GM12801 (cell line): Measurements from ENCODE around the gene ARPC2.

Experiments
- TF ChIP-seq, protein P1 (sequence below): IDR thresholded peaks from one replicate; pipeline ENCODE4 v1.5.1; 2011; ENCODE audit warnings: control low read depth; ENCODE audit not compliant: insufficient read length; ENCODE audit errors: extremely low read depth

Gene ARPC2

DNA sequence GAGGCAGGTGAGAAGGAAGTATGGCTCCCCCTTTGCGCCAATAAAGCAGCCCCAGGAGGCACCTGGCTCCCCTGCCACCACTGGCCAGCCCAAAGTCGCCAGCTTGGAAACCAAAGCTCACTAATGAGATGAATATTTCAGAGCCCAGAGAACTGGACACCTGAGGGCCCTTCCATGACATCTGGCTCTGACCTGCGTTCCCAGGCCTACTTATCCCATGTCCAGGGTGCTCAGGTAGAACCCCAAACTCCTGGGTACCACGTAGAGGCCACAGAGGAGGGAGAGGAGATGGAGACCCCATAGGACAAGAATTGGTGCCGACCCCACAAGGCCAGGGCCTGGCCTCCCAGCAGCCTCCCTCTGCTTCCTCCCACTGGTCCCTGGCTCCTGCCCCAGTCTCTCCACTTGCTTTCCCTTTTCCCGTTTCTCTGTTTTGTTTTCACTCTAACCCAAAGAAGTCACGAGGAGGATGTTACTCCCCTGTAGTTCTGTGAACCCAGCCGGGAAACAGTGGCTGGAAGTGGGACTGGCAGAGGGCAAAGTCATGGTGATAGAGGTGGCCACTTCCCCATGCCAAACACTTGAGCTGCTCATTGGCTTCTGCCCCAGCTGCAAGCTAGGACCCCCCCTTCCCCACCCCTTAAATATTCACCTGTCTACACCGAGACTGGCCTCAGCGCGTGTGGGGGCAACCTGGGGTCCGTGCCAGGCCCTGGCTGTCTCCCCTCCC, 74.5 kb downstream of the ARPC2 start:
- TF ChIP-seq, protein P1, sequence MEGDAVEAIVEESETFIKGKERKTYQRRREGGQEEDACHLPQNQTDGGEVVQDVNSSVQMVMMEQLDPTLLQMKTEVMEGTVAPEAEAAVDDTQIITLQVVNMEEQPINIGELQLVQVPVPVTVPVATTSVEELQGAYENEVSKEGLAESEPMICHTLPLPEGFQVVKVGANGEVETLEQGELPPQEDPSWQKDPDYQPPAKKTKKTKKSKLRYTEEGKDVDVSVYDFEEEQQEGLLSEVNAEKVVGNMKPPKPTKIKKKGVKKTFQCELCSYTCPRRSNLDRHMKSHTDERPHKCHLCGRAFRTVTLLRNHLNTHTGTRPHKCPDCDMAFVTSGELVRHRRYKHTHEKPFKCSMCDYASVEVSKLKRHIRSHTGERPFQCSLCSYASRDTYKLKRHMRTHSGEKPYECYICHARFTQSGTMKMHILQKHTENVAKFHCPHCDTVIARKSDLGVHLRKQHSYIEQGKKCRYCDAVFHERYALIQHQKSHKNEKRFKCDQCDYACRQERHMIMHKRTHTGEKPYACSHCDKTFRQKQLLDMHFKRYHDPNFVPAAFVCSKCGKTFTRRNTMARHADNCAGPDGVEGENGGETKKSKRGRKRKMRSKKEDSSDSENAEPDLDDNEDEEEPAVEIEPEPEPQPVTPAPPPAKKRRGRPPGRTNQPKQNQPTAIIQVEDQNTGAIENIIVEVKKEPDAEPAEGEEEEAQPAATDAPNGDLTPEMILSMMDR: no peak

DNA sequence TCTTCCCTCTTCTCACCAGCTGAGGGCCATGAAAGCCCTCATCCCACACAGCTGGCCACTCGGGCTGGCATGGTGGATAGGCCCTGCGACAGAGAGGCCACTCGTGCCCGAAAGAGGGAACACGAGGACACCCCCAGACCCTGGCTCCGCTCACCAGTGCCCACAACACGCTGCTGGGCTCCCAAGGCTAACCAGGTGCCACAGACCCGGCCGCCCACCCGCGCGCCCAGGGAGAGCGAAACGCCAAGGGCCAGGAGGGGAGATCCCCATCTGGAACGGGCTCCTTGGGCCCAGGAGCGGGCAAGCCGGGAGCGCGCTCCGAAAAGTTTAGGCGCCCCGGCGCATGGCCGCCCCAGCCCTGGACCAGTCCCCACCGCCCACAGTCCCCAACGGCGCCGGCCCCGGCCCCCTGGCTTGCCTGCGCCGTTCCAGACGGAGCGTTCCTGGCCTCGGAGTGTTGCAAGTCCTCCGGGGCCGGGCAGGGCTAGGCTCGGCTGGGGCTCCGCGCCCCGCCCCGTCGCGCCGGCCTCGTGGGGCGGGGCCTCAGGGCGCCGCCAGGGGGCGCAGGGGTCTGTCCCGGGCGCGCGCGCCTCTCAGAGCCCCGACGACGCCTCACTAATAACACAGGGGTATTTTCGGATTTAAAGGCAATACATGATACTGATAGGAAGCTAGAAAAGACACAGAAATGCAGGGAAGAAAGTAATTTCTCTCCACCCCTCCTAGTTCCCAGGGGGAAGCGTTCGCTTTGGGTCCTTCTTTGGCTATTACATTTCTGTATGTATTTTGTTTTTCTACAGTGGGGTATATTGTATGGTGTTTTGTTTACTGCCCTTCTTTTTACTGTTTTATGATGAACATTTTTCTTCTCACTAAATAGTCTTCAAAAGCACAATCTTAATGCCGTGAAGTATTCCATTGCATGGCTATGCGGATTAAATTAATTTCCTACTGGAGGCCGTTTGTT, 75.3 kb downstream of the ARPC2 start, which contains the start of gene TMBIM1:
TMBIM1 (minus strand) TSS at position 456 of the 967 bp plus-strand sequence. CDS start 10,362 bp downstream, outside the sequence.
- TF ChIP-seq, protein P1: no peak

DNA sequence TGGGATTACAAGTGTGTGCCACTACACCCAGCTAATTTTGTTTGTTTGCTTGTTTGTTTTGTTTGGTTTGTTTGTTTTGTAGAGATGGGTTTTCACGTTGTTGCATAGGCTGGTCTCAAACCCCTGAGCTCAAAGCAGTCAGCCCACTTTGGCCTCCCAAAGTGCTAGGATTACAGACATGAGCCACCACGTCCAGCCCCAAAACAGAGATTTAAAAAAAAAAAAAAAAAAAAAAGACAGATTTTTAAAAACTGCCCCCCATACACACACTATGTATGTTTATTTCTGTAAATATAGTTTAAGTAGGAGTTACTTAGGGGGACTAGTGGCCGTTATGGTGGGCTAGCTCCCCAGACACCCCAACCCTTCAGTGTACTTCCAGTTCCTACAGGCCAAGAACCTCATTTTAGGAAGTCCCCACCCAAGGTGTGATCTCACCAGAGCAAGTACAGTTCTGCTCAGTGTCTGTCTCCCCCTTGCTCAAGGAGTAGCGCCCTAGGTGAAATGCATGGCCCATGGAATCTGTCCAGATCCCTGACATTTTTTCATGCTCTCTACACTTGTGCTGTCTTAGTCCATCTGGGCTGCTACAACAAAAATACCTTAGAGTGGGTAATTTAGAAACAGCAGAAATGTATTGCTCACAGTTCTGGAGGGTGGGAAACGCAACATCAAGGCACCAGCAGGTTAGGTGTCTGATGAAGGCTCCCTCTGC, 76.9 kb downstream of the ARPC2 start:
- TF ChIP-seq, protein P1: no peak

DNA sequence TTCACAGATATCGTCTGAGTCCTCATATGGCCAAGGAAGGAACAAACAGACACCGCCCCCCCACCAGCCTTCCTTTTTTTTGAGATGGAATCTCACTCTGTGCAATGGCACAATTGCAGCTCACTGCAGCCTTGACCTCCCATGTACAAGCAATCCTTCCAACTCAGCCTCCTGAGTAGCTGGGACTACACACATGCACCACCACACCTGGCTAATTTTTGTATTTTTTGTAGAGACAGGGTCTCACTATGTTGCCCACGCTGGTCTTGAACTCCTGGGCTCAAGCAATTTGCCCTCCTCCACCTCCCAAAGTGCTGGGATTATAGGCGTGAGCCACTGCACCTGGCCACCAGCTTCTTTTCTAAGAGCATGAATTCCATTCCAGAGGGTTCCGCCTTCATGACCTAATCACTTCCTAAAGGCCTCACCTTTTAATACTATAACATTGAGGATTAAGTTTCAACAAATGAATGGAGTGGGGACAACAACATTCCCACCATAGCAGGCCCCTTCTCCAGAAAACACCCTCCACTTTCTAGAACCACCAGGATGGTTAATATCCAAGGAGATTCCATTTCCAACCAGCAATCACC, 77.5 kb downstream of the ARPC2 start:
- TF ChIP-seq, protein P1: no peak

DNA sequence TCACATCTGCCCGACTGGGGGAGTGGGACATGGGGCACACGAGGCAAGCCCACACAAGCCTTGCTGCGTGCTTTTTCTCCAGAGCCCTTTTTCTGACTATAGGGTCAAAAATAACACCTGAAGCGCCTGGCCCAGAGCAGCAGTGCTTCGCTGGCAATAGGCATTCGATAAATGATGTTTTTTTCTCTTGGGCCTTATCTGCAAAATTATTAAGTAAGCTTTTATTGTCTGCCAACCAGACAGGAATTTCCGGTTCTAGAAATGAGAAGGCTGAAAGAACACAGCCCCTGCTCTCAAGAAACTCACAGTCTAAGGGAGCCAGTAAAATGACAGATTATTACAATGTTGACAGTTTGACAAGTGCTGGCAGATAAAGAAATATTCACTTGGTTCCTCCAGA, 78.0 kb downstream of the ARPC2 start:
- TF ChIP-seq, protein P1: no peak

DNA sequence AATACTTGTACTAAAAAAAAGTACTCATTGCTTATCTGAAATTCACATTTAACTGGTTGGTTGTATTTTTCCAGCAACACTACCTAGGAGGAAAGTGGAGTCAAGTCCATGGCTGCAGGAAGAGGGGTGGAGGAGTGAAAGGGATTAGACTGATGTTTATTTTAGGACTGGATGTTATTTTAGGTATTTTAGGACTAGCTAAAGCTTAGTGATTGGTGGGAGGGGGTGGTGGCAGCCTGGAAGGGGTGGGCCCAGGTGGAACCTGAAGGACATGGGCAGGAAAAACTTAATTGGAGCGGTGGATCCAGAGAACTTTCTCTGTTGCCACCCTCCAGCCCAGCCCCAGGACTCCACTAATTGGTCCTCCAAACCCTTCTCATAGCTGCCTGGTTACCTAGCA, 79.2 kb downstream of the ARPC2 start:
- TF ChIP-seq, protein P1: no peak

DNA sequence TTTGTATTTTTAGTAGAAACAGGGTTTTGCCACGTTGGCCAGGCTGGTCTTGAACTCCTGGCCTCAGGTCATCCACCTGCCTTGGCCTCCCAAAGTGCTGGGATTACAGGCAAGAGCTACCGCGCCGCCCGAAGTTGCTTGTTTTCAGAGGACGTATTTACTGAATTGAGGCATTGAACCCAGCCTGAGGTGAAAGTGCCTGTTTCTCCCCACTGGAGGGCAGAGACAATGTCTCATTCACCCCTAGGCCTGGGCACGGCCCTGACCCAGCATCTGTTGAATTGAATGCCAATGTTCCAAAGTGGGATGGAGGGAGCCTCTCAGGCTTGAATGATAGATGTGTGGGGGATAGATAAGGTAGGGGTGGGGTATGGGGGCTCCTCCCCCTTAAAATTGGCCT, 79.9 kb downstream of the ARPC2 start:
- TF ChIP-seq, protein P1: no peak
